Measurements from ENCODE around the gene LCMT2. TPM values are rescaled to one million over a fixed set of nuclear protein-coding genes. Genes with fewer than 3 reads are reported as not detected.

The LCMT2 gene
- polyA plus RNA-seq, 1 donor from 2014 or later: 10.3 TPM

DNA sequence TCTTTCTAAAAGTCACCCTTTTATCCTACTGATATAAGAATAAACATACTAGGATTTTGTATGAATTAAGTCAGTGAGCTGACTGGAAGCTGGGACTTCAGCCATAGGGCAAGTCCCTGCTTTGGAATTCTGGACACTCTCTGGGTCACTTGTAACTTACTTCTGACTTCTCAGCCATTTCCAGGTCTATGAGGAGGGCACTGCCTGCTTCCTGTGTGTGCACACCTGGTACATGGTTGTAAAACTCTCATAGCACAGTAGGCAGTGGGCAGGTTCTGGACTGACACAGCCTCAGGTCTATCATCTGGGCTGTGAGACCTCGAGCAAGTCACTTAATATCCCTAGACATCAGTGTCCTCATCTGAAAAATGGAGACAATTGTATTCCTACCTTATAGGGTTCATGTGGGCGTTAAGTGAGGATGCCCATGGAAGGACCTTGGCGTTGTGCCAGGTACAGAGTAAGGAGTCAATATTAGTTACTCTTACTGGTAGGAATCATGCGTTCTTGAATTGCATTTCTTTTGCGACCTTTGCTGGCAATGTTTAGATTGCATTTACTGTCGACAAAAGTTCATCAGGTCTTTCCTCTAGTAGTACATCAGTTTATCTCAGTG lies 36.2 kb downstream of the LCMT2 start:
- Histone ChIP-seq H4K20me1 (ENCODE audit: insufficient read depth) (no peaks in the 10 kb centered on the region), H3K9me2 (ENCODE audit: insufficient read depth, low read length) (no peaks in the 10 kb centered on the region), H3K4me2 (ENCODE audit: low read length) (no peak overlapping the region), H3K4me3 (ENCODE audit: low read length) (no peak overlapping the region), H3K79me2 (replicated peaks; ENCODE audit: insufficient read depth, low read length) (no peaks in the 10 kb centered on the region), H3K9me3 (ENCODE audit: low read length) (no peaks in the 10 kb centered on the region), H3K27ac (ENCODE audit: low read length) (no peak overlapping the region), H2AFZ (ENCODE audit: low read depth, low read length) (no peak overlapping the region), H3K27me3 (ENCODE audit: insufficient read depth, low read depth, low read length) (no peaks in the 10 kb centered on the region), H3K9ac (ENCODE audit: low read length) (no peak overlapping the region), H3F3A (ENCODE audit: insufficient read depth, low read length, poor library complexity, severe bottlenecking) (no peaks in the 10 kb centered on the region), H3K36me3 (ENCODE audit: insufficient read depth, low read length) (no peaks in the 10 kb centered on the region)
- no peak for TF ChIP-seq TAF1 (IDR thresholded peaks at IDR 0.05; ENCODE audit: low read depth)
- TF ChIP-seq RAD21 (conservative IDR thresholded peaks at IDR 0.05): no peak
- TF ChIP-seq, protein P1, sequence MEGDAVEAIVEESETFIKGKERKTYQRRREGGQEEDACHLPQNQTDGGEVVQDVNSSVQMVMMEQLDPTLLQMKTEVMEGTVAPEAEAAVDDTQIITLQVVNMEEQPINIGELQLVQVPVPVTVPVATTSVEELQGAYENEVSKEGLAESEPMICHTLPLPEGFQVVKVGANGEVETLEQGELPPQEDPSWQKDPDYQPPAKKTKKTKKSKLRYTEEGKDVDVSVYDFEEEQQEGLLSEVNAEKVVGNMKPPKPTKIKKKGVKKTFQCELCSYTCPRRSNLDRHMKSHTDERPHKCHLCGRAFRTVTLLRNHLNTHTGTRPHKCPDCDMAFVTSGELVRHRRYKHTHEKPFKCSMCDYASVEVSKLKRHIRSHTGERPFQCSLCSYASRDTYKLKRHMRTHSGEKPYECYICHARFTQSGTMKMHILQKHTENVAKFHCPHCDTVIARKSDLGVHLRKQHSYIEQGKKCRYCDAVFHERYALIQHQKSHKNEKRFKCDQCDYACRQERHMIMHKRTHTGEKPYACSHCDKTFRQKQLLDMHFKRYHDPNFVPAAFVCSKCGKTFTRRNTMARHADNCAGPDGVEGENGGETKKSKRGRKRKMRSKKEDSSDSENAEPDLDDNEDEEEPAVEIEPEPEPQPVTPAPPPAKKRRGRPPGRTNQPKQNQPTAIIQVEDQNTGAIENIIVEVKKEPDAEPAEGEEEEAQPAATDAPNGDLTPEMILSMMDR (IDR thresholded peaks at IDR 0.05; ENCODE audit: poor library complexity, severe bottlenecking): no peak
- no peak for TF ChIP-seq POLR2AphosphoS5 (IDR thresholded peaks at IDR 0.05)
- no peak for TF ChIP-seq MXI1 (conservative IDR thresholded peaks at IDR 0.05; ENCODE audit: poor library complexity, severe bottlenecking)
- TF ChIP-seq EZH2 (IDR thresholded peaks at IDR 0.05; ENCODE audit: borderline replicate concordance, insufficient read depth, low read length, poor library complexity, severe bottlenecking): no peak
- TF ChIP-seq, protein P2, sequence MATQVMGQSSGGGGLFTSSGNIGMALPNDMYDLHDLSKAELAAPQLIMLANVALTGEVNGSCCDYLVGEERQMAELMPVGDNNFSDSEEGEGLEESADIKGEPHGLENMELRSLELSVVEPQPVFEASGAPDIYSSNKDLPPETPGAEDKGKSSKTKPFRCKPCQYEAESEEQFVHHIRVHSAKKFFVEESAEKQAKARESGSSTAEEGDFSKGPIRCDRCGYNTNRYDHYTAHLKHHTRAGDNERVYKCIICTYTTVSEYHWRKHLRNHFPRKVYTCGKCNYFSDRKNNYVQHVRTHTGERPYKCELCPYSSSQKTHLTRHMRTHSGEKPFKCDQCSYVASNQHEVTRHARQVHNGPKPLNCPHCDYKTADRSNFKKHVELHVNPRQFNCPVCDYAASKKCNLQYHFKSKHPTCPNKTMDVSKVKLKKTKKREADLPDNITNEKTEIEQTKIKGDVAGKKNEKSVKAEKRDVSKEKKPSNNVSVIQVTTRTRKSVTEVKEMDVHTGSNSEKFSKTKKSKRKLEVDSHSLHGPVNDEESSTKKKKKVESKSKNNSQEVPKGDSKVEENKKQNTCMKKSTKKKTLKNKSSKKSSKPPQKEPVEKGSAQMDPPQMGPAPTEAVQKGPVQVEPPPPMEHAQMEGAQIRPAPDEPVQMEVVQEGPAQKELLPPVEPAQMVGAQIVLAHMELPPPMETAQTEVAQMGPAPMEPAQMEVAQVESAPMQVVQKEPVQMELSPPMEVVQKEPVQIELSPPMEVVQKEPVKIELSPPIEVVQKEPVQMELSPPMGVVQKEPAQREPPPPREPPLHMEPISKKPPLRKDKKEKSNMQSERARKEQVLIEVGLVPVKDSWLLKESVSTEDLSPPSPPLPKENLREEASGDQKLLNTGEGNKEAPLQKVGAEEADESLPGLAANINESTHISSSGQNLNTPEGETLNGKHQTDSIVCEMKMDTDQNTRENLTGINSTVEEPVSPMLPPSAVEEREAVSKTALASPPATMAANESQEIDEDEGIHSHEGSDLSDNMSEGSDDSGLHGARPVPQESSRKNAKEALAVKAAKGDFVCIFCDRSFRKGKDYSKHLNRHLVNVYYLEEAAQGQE (IDR thresholded peaks at IDR 0.05; ENCODE audit: borderline replicate concordance): no peak
- no peak for TF ChIP-seq SMC3 (conservative IDR thresholded peaks at IDR 0.05; ENCODE audit: poor library complexity)
- no peak for TF ChIP-seq EP300 (conservative IDR thresholded peaks at IDR 0.05; ENCODE audit: poor library complexity, severe bottlenecking)

DNA sequence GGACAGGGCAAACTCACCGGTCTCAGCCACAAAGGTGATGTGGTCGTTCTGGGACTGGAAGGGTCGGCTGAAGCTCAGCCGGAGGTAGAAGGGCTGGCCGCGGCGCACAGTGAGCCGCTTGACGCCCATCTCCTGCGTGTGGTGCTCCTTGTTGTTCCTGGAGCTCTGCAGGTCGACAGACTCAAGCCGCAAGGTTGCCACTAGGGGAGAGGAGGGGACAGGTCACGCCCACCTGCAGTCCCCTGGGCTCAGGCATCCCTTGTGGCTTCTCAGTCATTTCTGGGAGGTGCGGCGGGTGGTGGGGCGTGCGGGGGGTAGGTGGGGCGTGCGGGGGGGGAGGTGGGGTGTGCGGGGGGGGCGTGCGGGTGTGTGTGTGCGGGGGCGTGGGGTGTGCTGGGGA lies 36.9 kb downstream of the LCMT2 start:
- Histone ChIP-seq H3K9me2 (ENCODE audit: insufficient read depth, low read length) (no peaks in the 10 kb centered on the region), H3K4me2 (ENCODE audit: low read length) (no peak overlapping the region), H3K27ac (ENCODE audit: low read length) (no peak overlapping the region), H3F3A (ENCODE audit: insufficient read depth, low read length, poor library complexity, severe bottlenecking) (no peaks in the 10 kb centered on the region), H2AFZ (ENCODE audit: low read depth, low read length) (no peak overlapping the region), H3K9ac (ENCODE audit: low read length) (no peak overlapping the region), H4K20me1 (ENCODE audit: insufficient read depth) (no peaks in the 10 kb centered on the region), H3K36me3 (ENCODE audit: insufficient read depth, low read length) (no peaks in the 10 kb centered on the region), H3K4me3 (ENCODE audit: low read length) (no peak overlapping the region), H3K27me3 (ENCODE audit: insufficient read depth, low read depth, low read length) (no peaks in the 10 kb centered on the region), H3K79me2 (replicated peaks; ENCODE audit: insufficient read depth, low read length) (no peaks in the 10 kb centered on the region), H3K9me3 (ENCODE audit: low read length) (no peaks in the 10 kb centered on the region)
- TF ChIP-seq TAF1 (IDR thresholded peaks at IDR 0.05; ENCODE audit: low read depth) (no peak), RAD21 (conservative IDR thresholded peaks at IDR 0.05) (no peak), MXI1 (conservative IDR thresholded peaks at IDR 0.05; ENCODE audit: poor library complexity, severe bottlenecking) (no peak), POLR2AphosphoS5 (IDR thresholded peaks at IDR 0.05) (no peak), SMC3 (conservative IDR thresholded peaks at IDR 0.05; ENCODE audit: poor library complexity) (no peak), EP300 (conservative IDR thresholded peaks at IDR 0.05; ENCODE audit: poor library complexity, severe bottlenecking) (no peak), EZH2 (IDR thresholded peaks at IDR 0.05; ENCODE audit: borderline replicate concordance, insufficient read depth, low read length, poor library complexity, severe bottlenecking) (no peak)
- TF ChIP-seq, protein P2 (IDR thresholded peaks at IDR 0.05; ENCODE audit: borderline replicate concordance): no peak
- TF ChIP-seq, protein P1 (IDR thresholded peaks at IDR 0.05; ENCODE audit: poor library complexity, severe bottlenecking): no peak
